Endometrial microvascular endothelial cells (primary cell): ENCODE results near the gene SLC2A4RG. TPM values are rescaled to one million over a fixed set of nuclear protein-coding genes. Genes with fewer than 3 reads are reported as not detected.

Experiments used
- in situ Hi-C: cut with HindIII; loops from 2 replicates; pipeline ENCODE4 v1.10.0; 2017; ENCODE audit warnings: low sequenced_read_pairs, low pct_unique_long_range_greater_than_20kb; ENCODE audit errors: inconsistent ontology term
- total RNA-seq: library from RNA; depleted of rRNA; stranded (reverse); fragments of >200 nt; gene quantifications from one replicate; pipeline ENCODE4 v1.2.3, GENCODE V29; 2015; ENCODE audit errors: inconsistent ontology term

Gene SLC2A4RG
- total RNA-seq, 1 donor from 2014 or later = 17.3 TPM

GRCh38 chr20:63767886-63768285, 28.3 kb downstream of the SLC2A4RG start:
- in situ Hi-C loops = no loop called here

DNA sequence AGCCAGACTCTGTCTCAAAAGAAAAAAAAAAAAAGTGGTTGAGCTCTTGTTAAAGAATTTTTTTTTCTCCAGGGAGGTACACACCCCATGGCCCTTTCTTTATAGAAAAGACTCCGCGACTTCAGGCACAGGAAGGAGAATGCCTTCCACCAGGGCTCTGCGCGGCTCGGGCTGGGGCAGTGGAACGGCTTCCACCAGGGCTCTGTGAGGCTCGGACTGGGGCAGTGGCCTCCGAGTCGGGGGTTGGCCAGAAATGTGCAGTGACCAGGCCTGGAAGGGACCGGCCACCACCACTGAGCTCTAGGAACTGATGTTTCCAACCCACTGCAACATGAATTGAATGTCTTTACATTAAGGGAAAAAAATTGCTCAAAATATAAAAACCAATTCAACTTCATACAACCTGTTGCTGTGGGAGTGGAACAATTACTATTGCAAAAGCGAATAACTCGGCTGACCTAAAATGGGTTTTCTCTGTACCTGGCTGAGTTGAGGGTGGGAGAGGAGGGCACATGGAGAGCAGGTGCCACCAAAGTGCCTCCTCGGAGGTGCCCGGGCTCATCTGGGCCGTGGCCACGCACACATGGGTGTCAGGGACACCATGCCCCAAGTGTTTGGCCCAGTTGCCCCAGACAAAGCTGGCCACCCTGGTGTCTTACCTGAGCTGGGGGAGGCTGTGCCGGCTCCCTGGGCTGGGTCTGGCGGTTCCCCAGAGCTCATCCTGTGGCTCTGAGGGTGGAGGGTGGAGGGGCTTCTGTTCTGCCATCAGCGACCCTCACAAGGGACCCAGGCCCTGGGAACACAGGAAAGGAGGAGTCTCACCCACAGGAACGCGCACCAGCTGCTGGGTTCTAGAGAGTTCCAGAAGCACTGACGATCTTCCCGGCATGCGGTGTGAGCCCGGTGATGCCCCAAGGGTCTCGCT, 29.3 kb downstream of the SLC2A4RG start:
- in situ Hi-C loops = no loop called here

DNA sequence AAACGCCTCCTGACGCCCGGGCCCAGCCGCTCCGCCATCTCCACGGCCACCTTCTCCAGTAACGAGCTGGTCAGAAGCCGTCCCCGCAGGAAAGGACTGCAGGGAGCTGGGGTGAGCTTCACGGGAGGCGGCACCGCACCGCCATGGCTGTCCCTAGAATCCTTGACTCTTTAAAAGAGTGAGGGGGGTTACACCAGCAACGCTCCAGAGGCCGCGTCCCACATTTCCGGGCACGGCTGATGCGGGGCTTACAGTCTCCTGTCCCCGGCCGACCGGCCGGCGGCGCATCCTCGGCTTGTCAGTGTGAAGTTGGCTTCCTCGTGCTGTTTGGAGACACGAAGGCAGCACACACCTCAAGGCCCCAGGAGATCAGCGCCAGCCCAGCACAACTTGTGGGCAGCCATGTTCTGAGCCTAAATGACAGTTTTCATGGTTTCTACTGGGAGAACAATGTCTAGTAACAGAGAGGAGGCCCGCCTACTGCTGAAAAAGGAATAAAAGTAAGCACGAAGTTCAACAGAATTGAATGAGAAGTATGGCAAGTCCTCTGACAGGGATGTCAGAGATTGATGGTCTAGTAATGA, 30.4 kb downstream of the SLC2A4RG start:
- in situ Hi-C loops = no loop called here

GRCh38 chr20:63771046-63771707, 31.6 kb downstream of the SLC2A4RG start:
- in situ Hi-C loops = no loop called here

DNA sequence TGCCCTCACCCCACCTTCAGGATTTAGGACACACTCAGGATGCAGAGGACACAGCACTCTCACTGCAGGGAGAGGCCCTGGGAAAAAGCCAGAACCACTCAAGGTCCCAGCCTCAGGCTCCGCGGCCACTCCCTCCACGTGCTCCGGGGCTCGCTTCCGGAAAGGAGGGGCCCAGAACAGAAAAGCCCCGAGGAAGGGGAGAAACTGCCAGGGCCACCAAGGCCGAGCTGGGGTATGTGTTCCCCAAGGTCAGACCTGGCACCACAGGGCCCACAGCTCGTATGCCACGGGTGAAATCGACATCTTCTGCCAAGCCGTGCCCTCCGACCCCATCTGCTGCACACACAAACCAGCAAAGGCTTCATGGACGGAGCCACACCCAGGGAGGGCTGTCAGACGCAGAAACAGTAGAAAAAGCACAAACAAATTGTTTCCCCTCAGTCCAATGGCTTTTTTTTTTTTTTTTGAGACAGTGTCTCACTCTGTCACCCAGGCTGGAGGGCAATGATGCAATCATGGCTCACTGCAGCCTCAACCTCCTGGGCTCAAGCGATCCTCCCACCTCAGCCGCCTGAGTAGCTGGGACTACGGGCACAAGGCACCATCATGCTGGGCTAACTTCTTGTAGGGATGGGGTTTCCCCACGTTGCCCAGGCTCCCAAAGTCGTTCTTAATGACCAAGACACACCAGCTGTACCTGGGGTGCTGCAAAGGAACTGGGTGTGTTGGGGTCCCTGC, 33.4 kb downstream of the SLC2A4RG start:
- in situ Hi-C loops = no loop called here

DNA sequence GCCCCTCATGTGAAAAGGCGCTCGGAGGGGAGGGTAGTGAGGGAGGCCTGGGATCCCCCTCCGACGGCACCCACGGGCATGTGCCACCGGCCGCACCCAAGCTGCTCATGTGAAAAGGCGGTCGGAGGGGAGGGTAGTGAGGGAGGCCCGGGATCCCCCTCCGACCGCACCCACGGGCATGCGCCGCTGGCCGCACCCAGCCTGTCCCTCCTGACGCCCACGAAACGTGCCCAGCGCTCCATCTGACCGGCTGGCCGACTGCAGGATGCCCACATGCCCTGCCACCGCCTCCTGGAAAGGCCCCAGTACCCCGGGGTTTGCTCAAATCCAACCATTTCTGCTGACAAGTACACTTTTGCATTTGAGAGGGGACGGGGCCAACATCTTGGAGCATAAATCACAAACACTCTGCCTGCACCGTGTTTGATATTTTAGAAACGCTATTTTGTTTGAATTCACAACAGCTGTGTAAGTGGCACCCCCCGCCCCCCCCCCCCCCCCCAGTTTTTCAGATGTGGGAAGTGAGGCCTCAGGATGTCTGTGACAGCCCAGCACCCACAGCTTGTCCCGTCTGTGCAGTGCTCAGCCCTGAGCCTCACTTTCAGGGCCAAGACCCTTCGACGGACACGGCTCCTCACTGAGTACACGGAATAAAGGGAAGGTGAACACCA, 34.1 kb downstream of the SLC2A4RG start:
- in situ Hi-C loops = no loop called here

DNA sequence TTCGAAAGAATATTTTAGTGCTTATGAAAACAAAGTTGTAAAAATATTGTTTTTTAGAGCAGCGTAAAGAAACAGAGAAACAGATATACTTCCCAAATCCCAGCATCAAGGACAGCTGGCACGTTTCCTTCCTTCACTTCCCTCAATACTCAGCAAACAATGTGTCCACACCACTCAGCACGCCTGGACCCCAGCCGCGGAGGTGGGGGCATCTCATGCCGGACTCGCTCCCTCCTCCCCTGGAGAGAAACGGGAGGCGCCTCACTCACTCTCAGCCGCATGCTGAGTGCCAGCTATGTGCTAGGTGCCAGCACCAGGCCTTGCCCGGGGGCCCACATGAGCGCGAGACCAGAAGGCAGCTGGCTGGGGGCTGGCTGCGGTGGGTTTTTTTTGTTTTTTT, 34.7 kb downstream of the SLC2A4RG start:
- in situ Hi-C loops = no loop called here

DNA sequence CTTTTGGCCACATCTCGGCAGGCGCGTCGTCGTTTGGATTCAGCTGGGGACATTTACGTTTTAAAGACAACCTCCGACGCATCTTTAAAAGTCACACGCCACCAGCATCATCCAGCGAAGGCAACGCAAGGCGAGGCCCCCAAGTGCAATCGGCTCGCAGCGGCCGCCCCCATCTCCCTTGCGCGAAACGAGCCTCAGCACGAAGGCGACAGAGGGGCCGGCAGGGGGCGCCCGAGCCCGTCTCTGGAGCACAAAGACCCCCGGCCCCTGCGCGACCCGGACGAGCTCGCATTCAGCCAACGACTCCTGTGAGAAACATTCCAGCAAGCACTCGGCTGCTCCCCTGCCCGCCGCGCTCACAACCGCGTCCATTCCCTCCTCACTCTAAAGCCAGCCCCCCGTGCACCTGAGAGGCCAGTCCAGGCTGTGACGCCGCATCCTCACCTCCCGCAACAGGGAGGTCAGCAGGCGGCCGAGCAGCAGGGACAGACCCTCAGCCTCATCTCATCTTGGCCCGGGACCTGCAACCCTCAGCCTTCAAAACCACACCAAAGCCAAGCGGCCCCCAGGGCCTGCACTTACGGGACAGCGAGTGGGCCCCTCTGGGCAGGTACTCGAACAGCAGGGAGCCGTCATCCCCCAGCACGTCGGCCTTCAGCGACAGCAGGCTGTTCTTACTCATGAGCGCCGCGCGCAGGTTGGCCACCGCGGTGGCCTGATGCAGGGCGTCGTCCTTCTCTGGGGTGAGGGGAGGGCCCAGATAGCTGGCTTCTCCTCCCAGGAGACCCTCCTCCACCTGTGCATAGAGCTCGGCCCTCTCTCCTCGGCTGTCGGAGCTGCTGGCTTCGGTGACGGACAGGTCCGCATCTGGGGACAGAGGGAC, 35.8 kb downstream of the SLC2A4RG start:
- in situ Hi-C loops = loop anchor here (25.0 kb wide), 1 partner anchor 112 kb away; the partner anchor contains the start of gene DNAJC5

GRCh38 chr20:63776875-63777274, 37.3 kb downstream of the SLC2A4RG start:
- in situ Hi-C loops = loop anchor here (25.0 kb wide), 1 partner anchor 110 kb away; the partner anchor contains the start of gene DNAJC5

DNA sequence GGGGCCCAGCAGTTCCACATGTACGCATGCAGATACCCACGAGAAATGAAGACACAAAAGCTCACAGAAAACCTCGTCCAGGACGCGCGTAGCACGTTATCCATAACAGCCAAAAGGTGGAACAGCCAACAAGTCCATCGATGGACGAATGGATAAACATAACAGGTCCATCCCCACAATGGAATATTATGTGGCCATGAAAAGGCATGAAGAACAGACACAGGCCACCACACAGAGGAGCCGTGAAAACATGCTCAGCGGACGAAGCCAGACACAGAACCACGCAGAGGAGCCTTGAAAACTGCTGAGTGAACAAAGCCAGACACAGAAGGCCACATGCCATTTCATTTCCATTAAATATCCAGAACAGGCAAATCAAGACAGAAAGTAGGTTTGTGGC, 38.0 kb downstream of the SLC2A4RG start:
- in situ Hi-C loops = loop anchor here (25.0 kb wide), 1 partner anchor 110 kb away; the partner anchor contains the start of gene DNAJC5

- in situ Hi-C loops = loop anchor here (25.0 kb wide), 1 partner anchor 109 kb away; the partner anchor contains the start of gene DNAJC5
Measured at GRCh38 chr20:63778034-63778752, 38.6 kb downstream of the SLC2A4RG start.

GRCh38 chr20:63778857-63779256, 39.3 kb downstream of the SLC2A4RG start:
- in situ Hi-C loops = loop anchor here (25.0 kb wide), 1 partner anchor 108 kb away; the partner anchor contains the start of gene DNAJC5

DNA sequence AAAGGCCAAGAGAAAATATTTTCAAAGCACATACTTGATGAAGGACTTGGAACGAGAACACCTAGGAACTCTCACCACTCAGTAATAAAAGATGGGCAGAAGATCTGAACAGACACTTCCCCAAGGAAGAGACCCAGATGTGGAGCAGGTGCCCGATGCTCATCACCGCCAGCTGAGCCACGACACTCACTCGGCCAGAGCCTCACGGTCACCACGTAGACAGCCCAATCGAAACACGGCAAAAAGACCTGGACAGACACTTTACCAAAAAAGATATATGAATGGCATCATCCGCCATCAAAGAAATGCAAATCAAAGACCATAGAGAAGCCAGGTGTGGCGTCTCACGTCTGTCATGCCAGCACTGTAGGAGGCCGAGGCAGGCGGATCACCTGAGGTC, 41.6 kb downstream of the SLC2A4RG start:
- in situ Hi-C loops = loop anchor here (25.0 kb wide), 1 partner anchor 106 kb away; the partner anchor contains the start of gene DNAJC5

DNA sequence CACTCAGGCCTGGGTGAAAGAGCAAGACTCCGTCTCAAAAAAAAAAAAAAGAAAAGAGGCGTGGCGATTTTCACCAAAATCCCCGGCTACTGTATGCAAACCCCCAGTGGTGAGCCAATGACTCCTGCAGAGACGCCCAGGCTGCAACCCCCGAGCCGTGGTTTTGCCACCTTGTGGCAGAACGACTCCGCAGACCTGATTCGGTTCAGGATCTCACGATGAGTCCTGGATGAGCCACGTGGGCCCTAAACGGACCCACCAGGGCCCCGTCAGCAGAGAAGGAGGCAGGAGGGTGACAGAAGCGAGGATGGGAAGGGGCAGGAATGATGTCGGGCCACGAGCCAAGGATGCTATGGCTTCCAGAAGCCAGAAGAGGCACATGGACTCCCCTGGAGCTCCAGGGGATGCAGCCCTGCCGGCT, 42.5 kb downstream of the SLC2A4RG start:
- in situ Hi-C loops = loop anchor here (25.0 kb wide), 1 partner anchor 105 kb away; the partner anchor contains the start of gene DNAJC5

DNA sequence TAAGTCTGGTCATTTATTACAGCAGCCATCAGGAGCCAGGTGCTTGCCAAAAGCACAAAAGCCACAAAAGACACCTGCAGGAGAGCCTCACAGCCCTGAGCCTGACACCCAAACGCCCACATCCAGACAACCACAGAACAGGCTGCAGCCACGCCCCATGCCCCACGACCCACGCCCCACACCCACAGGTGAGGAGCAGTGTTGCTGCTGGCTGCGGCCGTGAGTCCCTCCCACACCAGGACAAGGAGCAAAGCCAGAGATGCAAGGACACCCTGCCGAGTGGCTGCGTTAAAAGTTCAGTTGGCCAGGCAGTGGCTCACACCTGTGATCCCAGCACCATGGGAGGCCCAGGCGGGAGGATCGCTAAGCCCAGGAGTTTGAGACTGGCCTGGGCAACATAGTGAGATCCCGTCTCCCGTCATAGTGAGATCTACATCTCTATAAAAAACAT, 43.0 kb downstream of the SLC2A4RG start:
- in situ Hi-C loops = loop anchor here (25.0 kb wide), 1 partner anchor 105 kb away; the partner anchor contains the start of gene DNAJC5

DNA sequence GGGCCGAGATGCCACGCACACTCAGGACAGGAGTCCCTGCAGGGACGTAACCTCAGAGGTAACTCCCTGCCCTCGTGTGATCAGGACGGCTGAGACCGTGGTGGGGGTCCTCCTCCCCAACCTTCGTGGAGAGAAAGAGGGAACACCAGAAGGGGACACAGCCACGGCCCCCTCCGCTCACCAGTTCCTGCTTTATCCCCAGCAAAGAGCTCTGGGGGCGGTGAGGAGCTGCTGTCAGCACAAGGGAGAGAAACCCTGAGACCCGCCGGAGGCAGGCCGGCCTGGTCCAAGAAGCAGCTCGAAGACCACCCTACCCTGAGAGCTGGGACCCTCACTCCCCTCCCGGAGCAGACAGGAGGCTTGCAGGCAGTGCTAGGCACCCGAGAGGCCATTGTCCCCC, 44.4 kb downstream of the SLC2A4RG start:
- in situ Hi-C loops = loop anchor here (25.0 kb wide), 1 partner anchor 103 kb away; the partner anchor contains the start of gene DNAJC5
